Large intestine (tissue), 3 donors: ENCODE results near the gene DAB1. TPM values are rescaled to one million over a fixed set of nuclear protein-coding genes. Genes with fewer than 3 reads are reported as not detected.

Experiments
- DNase-seq, 2 donors: peaks; one replicate each; pipeline versions ENCODE4 v3.0.0 to v3.0.0-alpha.2; 2013
- H3K27ac ChIP-seq: one replicate; pipeline ENCODE4 v1.5.1; 2013; ENCODE audit warnings: low read length
- H3K27me3 ChIP-seq: 2 replicates; pipeline ENCODE4 v1.6.1; 2013; ENCODE audit warnings: low read length; ENCODE audit not compliant: control insufficient read depth, insufficient read depth
- H3K36me3 ChIP-seq: 2 replicates; pipeline ENCODE4 v1.6.1; 2013; ENCODE audit warnings: low read length; ENCODE audit not compliant: control insufficient read depth, insufficient read depth
- H3K4me1 ChIP-seq: one replicate; pipeline ENCODE4 v1.6.1; 2013; ENCODE audit warnings: low read length; ENCODE audit not compliant: control insufficient read depth, insufficient read depth
- H3K4me3 ChIP-seq: one replicate; pipeline ENCODE4 v1.5.1; 2013; ENCODE audit warnings: low read length
- H3K9me3 ChIP-seq: one replicate; pipeline ENCODE4 v1.6.1; 2013; ENCODE audit warnings: mild to moderate bottlenecking, low read depth, low read length, moderate library complexity; ENCODE audit not compliant: control insufficient read depth
- WGBS: methylation state at CpG from one replicate; pipeline ENCODE4 v1.1.5; 2013; ENCODE audit warnings: low lambda C conversion rate; ENCODE audit not compliant: insufficient coverage; 5-methylcytosine and 5-hydroxymethylcytosine counted together
- polyA plus RNA-seq: library from polyadenylated mRNA; unstranded; fragments of 120-200 nt; gene quantifications from one replicate; pipeline ENCODE4 v1.2.1, GENCODE V29; 2013

The DAB1 gene
- polyA plus RNA-seq, 1 donor = 63.2 TPM

DNA sequence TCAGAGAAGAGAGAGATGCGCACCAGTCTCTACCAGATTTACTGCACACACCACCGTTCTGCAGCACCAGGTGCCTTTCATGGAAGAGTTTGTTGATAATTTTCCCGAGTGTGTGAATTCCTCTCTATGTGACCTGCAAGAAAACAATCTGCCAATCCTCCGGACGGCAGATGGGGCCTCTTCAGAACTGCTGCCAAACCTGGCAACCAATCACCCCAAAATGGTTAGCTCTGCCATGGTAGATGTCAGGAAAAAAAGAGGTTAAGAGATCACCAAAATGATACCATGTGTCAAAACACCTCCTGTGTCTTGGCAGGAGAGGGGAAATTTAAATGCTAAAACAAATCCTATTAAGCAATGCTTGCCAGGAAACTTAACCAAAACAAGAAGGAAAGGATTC, 96.5 kb downstream of the DAB1 start:
- Histone ChIP-seq H3K36me3 (no peaks in the 10 kb centered on the region), H3K4me3 (no peak overlapping the region), H3K9me3 (no peaks in the 10 kb centered on the region), H3K27me3 (no peaks in the 10 kb centered on the region), H3K27ac (no peak overlapping the region), H3K4me1 (peaks cover 21% of the 10 kb centered on the region)
- WGBS = no CpG with 5 or more reads among the region's 5 CpGs
- no peak for DNase-seq

- no peak for DNase-seq
- no peaks in the 10 kb centered on the region for H3K9me3 ChIP-seq
- H3K27ac ChIP-seq = peak overlapping the region; percentile 60
- no peaks in the 10 kb centered on the region for H3K27me3 ChIP-seq
- no peaks in the 10 kb centered on the region for H3K36me3 ChIP-seq
- H3K4me1 ChIP-seq = peaks cover 21% of the 10 kb centered on the region
- whole genome bisulfite sequencing = no CpG with 5 or more reads among the region's 1 CpG
- H3K4me3 ChIP-seq = no peak overlapping the region
Measured at GRCh38 chr1:57325536-57325935, 98.3 kb downstream of the DAB1 start.

DNA sequence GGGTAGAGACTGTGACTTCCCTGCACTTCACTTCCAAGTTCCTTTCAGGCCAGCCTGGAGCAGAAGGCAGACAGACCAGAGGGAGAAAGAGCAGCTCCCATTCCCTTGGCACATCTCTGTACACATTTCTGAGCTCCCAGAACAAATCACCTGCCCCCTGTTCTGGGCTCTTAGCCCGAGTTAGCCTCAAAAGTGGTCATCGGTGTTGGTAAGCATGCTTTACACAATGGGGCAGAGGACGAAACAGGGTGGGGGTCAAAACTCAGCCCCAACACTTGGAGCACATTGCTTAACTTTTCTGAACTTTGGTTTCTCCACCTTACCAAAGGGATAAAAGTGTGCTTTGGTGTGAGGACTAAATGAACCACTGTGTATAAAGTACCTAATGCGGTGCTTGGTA, 98.7 kb downstream of the DAB1 start:
- no CpG with 5 or more reads among the region's 4 CpGs for WGBS
- peak; percentile 41 to 79 for DNase-seq

DNA sequence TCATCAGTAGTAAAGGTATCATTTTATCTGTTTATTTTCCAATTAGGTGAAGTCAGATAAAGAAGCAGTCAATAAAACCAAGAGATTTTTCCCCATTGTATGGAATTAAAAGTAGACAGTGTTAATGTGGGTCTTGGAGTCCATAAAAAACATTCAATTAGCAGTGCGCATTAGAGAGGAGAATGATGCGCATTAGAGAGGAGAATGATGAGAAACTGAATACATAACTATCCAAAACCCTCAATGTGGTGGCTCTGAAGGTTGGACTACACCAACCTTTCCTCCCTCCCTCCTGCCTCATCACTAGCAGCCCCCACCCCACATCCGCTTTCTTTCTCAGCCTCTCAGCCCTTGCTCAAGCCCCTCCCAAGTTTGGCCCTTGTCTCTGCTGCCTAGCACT, 99.5 kb downstream of the DAB1 start:
- Histone ChIP-seq H3K4me1 (peaks cover 30% of the 10 kb centered on the region), H3K4me3 (no peak overlapping the region), H3K36me3 (no peaks in the 10 kb centered on the region), H3K27ac (no peak overlapping the region), H3K9me3 (no peaks in the 10 kb centered on the region), H3K27me3 (no peaks in the 10 kb centered on the region)
- WGBS = 100% methylated on average over 2 of the region's 3 CpGs
- DNase-seq = no peak

More for the DNA sequence above, 98.7 kb downstream of the DAB1 start:
- Histone ChIP-seq H3K4me3 (no peak overlapping the region), H3K27ac (peak overlapping the region; percentile 60), H3K4me1 (peaks cover 23% of the 10 kb centered on the region), H3K36me3 (no peaks in the 10 kb centered on the region), H3K27me3 (no peaks in the 10 kb centered on the region), H3K9me3 (no peaks in the 10 kb centered on the region)

DNA sequence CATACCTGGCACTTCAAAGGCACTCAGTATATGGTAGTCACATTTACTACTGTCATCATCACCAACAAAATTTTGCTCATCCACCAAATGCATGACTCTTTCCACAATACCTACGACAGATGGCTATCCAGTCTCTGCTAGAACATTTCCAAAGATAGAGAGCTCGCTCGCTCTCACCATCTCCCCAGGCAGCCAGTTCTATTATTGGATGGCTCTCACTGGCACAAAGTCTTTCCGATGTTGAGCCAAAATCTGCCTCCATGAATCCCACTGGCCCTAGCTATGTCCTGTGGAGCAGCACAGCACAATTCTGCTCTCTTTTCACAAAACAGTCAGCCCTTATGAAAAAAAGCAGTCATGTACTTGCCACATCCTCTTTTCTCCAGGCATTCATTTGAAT, 102.1 kb downstream of the DAB1 start:
- DNase-seq = no peak
- Histone ChIP-seq H3K36me3 (no peaks in the 10 kb centered on the region), H3K9me3 (no peaks in the 10 kb centered on the region), H3K27ac (no peak overlapping the region), H3K4me1 (peaks cover 36% of the 10 kb centered on the region), H3K27me3 (no peaks in the 10 kb centered on the region), H3K4me3 (no peak overlapping the region)
- WGBS = 94% methylated on average over 3 of the region's 4 CpGs

DNA sequence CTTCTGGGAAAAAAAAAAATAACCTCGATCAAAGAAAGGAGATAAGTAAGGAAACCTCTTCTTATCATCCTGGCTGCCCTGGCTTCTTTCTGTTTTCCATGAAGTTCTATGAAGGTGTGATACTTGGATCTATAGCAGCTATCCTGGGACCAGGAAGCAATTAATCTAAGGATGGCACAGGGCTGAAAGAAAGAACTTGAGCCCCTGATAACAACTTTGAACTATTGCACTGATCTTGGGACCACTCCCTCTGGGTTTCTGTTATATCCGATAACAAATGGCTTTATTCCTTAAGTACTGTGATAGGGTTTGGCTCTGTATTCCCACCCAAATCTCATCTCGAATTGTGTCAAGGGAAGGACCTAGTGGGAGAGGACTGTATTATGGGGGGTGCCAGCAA, 104.1 kb downstream of the DAB1 start:
- Histone ChIP-seq H3K27me3 (no peaks in the 10 kb centered on the region), H3K9me3 (no peaks in the 10 kb centered on the region), H3K27ac (peak overlapping the region; percentile 42), H3K4me3 (no peak overlapping the region), H3K4me1 (peaks cover 20% of the 10 kb centered on the region), H3K36me3 (no peaks in the 10 kb centered on the region)
- DNase-seq = peak in 1 of 2 donors; percentile 61
- WGBS = 20% methylated on average over 1 of the region's 3 CpGs

GRCh38 chr1:57319165-57319564, 104.7 kb downstream of the DAB1 start:
- H3K27me3 ChIP-seq = no peaks in the 10 kb centered on the region
- peak in 1 of 2 donors; percentile 54 for DNase-seq
- peaks cover 15% of the 10 kb centered on the region for H3K4me1 ChIP-seq
- no peak overlapping the region for H3K4me3 ChIP-seq
- WGBS = 0% methylated on average over 1 of the region's 4 CpGs
- no peaks in the 10 kb centered on the region for H3K36me3 ChIP-seq
- no peaks in the 10 kb centered on the region for H3K9me3 ChIP-seq
- H3K27ac ChIP-seq = no peak overlapping the region

GRCh38 chr1:57316861-57317260, 107.0 kb downstream of the DAB1 start:
- Histone ChIP-seq H3K4me1 (peaks cover 28% of the 10 kb centered on the region), H3K9me3 (no peaks in the 10 kb centered on the region), H3K27me3 (no peaks in the 10 kb centered on the region), H3K27ac (no peak overlapping the region), H3K4me3 (no peak overlapping the region), H3K36me3 (no peaks in the 10 kb centered on the region)
- no CpG with 5 or more reads among the region's 4 CpGs for WGBS
- DNase-seq = no peak

GRCh38 chr1:57316291-57316690, 107.6 kb downstream of the DAB1 start:
- H3K4me1 ChIP-seq = peaks cover 30% of the 10 kb centered on the region
- H3K4me3 ChIP-seq = no peak overlapping the region
- no CpG with 5 or more reads among the region's 3 CpGs for WGBS

GRCh38 chr1:57312869-57313268, 111.0 kb downstream of the DAB1 start:
- no peaks in the 10 kb centered on the region for H3K9me3 ChIP-seq
- peaks cover 33% of the 10 kb centered on the region for H3K4me1 ChIP-seq
- no peaks in the 10 kb centered on the region for H3K27me3 ChIP-seq
- no peak overlapping the region for H3K27ac ChIP-seq
- no peaks in the 10 kb centered on the region for H3K36me3 ChIP-seq
- no CpG with 5 or more reads among the region's 7 CpGs for whole genome bisulfite sequencing
- no peak overlapping the region for H3K4me3 ChIP-seq
- no peak for DNase-seq

More at GRCh38 chr1:57316291-57316690, 107.6 kb downstream of the DAB1 start:
- Histone ChIP-seq H3K36me3 (no peaks in the 10 kb centered on the region), H3K27me3 (no peaks in the 10 kb centered on the region), H3K9me3 (no peaks in the 10 kb centered on the region), H3K27ac (no peak overlapping the region)
- DNase-seq = no peak

DNA sequence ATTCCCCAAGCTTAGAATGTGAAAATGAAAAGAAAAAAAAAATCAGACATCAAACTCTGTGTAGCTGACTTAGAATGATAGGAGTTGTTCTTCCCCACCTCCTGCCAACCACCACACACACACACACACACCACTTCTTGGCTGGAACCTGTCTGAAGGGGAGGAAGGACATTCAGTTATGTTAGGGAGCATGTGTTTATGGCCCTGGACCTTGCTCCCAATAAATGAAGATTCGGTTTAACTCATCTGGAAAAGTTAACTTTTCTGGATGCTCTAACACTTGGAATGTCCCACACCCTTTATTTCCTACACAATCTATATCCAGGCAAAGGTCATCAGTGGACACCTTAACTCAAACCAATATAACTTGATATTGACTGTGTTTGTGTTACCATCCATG, 112.4 kb downstream of the DAB1 start:
- Histone ChIP-seq H3K4me1 (peaks cover 43% of the 10 kb centered on the region), H3K27me3 (no peaks in the 10 kb centered on the region), H3K27ac (peak overlapping the region; percentile 95), H3K4me3 (no peak overlapping the region), H3K9me3 (no peaks in the 10 kb centered on the region), H3K36me3 (no peaks in the 10 kb centered on the region)
- DNase-seq = peak; percentile 86 to 96
- WGBS = no CpG with 5 or more reads among the region's 1 CpG
